GM20431 (cell line): ENCODE data around the gene ZC3HAV1.
"Not testable (repeated sequence)": the region's sequence is repeated elsewhere in the genome, so short reads cannot be mapped to it uniquely, and the experiment has no call there.

Experiments
- in situ Hi-C: fragments of 300-500 bp; cut with MseI, MboI; formaldehyde crosslinking; loops from one replicate; pipeline ENCODE4 v1.15.0; 2020; ENCODE audit warnings: low sequenced_read_pairs; ENCODE audit not compliant: unreplicated experiment

The ZC3HAV1 gene

DNA sequence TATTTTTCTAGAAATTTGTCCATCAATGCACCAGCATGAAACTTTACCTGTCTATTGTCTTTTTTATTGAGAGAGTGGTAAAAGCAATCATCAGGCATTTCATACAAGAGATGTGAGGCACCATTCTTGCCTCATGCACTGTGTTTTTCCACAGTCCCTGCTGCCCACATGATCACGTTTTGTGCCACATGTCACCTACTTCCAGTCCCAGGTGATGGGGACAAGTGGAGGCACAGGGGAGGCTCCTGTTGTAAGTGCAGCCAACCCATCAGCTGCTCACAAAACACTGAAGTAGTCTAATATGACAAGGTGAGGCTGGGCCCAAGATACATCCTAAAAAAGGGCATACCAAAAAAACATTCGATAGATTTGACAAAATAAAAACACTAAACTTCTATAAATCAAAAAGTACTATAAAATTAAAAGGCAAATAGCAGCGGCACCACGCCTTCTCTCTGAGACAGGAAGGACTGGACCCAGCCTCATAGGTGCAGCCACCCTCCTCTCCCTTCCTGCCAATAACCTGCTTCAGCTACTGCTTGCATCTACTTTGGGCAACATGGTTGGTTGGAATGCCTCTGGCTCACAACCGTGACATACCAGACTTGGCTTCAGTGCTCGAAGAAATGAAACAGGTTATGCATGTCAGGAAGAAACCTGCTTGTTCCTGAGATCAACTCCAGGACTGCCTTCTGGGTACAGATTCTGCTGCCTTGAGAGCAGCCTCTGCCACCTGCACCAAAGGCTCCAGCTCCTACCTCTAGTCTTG lies 76.0 kb downstream of the ZC3HAV1 start:
- in situ Hi-C loops = no loop called here

DNA sequence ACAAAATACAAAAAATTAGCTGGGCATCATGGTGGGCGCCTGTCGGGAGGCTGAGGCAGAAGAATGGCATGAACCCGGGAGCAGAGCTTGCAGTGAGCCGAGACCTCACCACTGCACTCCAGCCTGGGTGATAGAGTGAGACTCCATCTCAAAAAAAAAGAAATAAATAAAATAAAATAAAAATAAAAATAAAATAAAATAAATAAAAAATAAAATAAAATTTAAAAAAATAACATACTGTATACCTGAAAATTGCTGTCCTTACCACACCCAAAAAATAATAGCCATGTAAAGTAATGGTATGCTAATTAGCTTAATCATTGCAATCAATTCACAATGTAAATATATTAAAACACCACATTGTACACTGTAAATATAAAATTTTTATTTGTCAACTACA lies 77.0 kb downstream of the ZC3HAV1 start:
- in situ Hi-C loops = no loop called here

DNA sequence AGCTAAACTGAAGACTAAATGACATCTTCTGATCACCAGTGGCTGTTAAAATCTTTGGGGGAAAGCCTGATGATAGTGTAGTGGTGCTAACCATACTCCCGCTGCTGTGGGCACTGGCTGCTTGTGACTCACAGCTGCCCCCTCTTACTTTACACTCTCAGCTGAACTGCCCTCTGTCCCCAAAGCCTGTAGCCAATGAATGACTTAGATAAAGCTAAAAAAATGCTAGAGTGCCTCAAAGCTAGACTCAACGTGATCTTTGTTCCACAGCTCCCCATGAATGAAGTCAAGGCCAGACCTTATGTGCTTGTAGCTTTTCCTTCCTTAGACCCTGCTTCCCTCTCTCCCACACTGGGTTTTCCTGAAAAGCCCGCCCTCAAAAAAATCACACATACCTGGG lies 80.2 kb downstream of the ZC3HAV1 start:
- in situ Hi-C loops = no loop called here

DNA sequence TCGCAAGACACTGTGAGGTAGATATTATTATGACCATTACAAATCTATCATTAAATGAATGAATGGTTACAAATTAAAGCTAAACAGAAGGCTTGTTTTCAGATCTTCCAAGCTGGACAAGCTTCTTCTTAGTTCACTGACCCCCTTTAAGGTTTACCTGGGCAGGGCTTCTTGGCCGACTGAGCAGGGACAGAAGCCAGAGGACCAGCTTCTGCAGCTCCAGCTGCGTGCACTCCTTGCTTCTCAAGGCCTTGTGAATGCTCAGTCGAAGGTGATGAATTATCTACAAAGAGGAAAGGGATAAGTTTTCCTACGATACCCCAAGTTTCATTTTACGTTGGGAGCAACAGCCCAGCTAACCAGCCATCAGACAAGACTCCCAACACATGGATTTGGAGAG lies 83.0 kb downstream of the ZC3HAV1 start:
- in situ Hi-C loops = no loop called here

DNA sequence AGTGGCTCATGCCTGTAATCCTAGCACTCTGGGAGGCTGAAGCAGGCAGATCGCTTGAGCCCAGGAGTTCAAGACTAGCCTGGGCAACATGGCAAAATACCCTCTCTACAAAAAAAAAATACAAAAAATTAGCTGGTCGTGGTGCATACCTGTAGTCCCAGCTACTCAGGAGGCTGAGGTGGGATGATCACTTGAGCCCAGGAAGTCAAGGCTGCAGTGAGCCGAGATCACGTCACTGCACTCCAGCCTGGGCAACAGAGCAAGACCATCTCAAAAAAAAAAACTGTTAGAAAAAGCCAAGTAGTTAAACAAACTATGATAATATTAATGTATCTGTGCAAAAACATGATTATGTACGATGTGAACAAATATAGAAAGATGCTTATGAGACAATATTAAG lies 83.7 kb downstream of the ZC3HAV1 start:
- in situ Hi-C loops = not testable (repeated sequence)

DNA sequence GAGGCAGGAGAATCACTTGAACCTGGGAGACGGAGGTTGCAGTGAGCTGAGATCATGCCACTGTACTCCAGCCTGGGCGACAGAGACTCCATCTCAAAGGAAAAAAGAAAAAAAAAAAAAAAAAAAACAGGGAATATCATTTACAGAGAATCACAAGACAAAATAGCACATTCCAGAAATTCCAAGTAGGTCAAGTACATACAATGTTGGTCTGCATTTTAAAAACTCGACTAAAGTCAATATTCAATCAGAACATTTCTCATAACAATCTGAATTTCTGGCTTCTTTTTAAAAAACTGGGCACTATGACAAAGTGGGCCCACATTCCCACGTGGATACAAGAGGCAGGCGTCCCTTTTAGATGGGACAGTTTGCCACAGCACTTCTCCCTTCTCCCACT lies 86.4 kb downstream of the ZC3HAV1 start:
- in situ Hi-C loops = no loop called here

DNA sequence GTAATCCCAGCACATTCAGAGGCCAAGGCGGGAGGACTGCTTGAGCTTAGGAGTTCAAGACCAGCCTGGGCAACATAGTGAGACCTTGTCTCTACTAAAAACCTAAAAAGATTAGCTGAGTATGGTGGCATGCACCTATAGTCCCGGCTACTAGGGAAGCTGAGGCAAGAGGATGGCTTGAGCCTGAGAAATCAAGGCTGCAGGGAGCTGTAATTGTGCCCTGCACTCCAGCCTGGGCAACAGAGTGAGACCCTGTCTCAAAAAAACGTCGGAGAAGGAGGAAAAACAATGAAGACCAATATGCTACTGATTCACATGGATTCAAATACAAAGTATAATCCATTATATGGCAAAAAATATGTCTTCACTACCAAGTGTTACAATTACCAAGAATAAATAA lies 87.2 kb downstream of the ZC3HAV1 start:
- in situ Hi-C loops = no loop called here

DNA sequence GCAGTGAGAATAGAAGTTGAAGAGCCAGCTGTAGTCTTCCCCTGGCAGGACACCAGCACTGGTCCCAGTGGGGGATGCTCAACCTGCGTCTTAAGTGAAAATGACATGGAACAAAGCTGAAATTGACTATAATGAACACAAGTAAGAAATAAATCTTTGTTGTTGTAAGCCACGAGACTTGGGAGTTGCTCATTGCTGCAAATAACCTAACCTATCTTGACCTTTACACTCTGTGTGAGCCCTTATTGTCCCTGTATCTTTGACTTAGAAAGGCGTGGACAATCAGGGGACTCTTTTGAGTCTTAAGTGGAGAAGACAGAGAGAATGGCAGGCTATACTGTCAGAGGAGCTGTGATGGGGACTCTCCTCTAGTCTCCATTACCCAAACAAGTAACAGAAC lies 90.6 kb downstream of the ZC3HAV1 start:
- in situ Hi-C loops = no loop called here

DNA sequence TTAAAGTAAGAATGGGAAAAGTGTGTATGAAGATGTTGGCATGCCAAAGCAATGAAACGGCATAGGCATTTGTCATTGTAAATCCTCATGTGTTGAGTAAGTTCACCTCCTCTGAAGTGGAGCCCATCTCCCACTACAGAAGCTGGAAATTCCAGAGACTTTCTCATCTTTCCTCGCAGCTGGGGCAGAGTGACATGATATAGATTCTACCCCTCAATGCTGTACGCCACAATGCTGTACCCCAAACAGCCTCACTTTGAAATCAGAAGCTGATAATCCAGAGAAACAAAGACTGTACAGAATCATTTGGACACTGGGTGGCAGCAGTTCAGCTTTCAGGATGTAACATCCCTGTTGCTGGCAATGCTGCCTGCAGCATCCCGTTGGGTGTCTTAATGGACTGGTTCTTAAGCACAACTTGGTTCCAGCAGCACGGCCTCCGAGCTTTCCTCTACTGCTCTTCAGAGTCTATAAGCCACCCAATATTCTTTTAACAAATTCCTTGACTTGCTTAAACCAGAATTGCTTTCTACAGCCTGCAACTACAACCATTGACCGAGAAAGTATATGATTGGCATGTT lies 92.5 kb downstream of the ZC3HAV1 start:
- in situ Hi-C loops = no loop called here

DNA sequence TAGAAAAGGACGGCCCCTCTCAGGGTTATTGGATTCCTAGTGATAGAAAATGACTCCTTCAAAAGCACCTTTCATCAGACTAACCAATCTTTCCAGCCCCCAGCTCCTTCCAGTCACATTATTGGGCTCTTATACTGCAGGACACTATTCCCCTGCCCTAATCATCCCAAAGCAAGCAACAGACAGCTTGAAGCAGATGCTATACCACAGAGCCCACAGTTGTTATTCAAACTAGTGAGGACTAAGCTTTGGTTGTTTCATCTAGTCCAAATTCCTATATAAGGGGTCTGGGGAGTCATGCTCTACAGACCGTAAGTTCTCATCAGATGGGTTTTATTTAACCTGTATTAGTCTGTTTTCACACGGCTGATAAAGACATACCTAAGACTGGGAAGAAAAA lies 98.1 kb downstream of the ZC3HAV1 start:
- in situ Hi-C loops = no loop called here

DNA sequence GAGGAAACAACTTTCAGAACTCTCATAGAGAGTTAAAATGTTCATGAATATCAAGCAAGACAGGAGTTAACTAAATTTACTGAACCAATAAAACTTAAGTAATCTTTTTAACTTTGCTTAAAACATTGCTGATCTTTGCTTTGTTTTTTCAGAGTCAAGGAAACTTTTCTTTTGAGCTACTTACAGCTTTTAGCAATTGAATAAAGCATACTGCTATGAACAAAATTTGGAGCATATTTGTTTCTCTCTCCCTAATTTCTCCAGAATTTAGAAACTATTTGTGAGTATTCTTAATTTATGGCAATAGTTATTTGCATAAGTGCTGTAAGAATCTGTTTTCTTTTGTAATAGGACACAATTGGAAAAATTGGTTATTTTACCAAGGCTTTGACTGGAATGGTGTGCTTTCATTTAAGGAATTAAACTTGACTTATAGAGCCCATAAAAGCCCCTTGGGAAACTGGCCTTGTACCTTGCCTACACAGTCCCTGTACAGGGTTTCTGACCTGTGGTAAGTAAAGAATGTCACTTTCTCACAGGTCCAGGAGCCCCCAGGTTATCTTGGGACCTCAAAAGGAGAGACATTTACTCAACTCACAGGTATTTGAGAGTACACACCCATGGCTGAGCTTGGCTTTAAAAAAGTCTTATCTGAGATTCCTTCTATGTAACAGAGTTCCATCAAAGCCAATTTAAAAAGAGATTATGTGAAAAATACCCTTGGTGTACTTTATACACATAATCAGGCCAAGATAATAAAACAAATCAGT lies 105.0 kb downstream of the ZC3HAV1 start:
- in situ Hi-C loops = no loop called here

DNA sequence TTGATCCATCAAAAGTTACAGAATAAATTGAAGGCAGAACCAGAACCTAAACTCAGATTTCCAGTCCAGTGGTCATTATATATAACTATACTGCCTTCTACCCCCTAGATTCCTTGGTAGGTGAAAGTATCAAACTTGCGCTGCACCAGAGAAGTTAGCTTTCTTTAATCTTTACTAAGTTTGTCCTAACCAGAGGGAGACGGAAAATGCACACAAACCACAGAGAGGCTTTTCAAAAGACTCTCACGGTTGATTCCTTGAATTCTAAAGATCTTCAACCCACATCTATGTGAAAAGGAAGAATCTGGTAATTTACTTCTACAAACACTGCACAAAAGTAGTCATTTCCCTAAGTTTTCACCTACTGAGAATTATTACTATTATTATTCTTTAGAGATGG lies 110.1 kb downstream of the ZC3HAV1 start:
- in situ Hi-C loops = no loop called here
